Gastrocnemius medialis (tissue), 4 donors: ENCODE data around the gene ACOT4. TPM values are rescaled to one million over a fixed set of nuclear protein-coding genes. Genes with fewer than 3 reads are reported as not detected.
A peak's percentile ranks its signal among the peaks of the same experiment; 100 is the strongest.
"Not testable (repeated sequence)": the region's sequence is repeated elsewhere in the genome, so short reads cannot be mapped to it uniquely, and the experiment has no call there.

ENCODE experiments used
- ATAC-seq, 2 donors: fragments of 150-250 bp; one replicate each; pipeline ENCODE4 v1.9.1; 2016
- DNase-seq, 2 donors: peaks; one replicate each; pipeline ENCODE4 v3.0.0-alpha.2; 2019
- H3K27ac ChIP-seq, 4 donors: fragments of 200-600 bp; sonication (generic); 1 replicate in 1 of 4; 2 replicates in 3 of 4; pipeline ENCODE4 v1.5.1; 2016 to 2018; ENCODE audit warnings: mild to moderate bottlenecking in 2 of 4, moderate library complexity in 1 of 4
- H3K27me3 ChIP-seq, 3 donors: fragments of 200-600 bp; sonication (generic) in 2 of 3; 1 replicate in 1 of 3; 2 replicates in 2 of 3; pipeline versions ENCODE4 v1.5.1 to v1.6.0; 2016 to 2019; ENCODE audit warnings: mild to moderate bottlenecking in 1 of 3, moderate library complexity in 1 of 3
- H3K36me3 ChIP-seq, 2 donors: fragments of 200-600 bp; sonication (generic) in 1 of 2; one replicate each; pipeline ENCODE4 v1.5.1; 2017 to 2018
- H3K4me1 ChIP-seq, 2 donors: fragments of 200-600 bp; sonication (generic) in 1 of 2; one replicate each; pipeline ENCODE4 v1.5.1; 2016 to 2017; ENCODE audit warnings: mild to moderate bottlenecking in 2 of 2
- H3K4me3 ChIP-seq, 4 donors: fragments of 200-600 bp; sonication (generic) in 3 of 4; 1 replicate in 1 of 4; 2 replicates in 3 of 4; pipeline ENCODE4 v1.5.1; 2016 to 2019; ENCODE audit warnings: mild to moderate bottlenecking in 2 of 4
- H3K9me3 ChIP-seq, 3 donors: fragments of 200-600 bp; sonication (generic) in 2 of 3; 1 replicate in 1 of 3; 2 replicates in 2 of 3; pipeline ENCODE4 v1.5.1; 2016 to 2019
- CTCF ChIP-seq, 5 experiments: fragments of 450-650 bp in 3 of 5; fragments of 200-600 bp in 2 of 5; sonication (generic) in 2 of 5; IDR thresholded peaks in 4 of 5; conservative IDR thresholded peaks in 1 of 5; 1 replicate in 4 of 5; 2 replicates in 1 of 5; pipeline ENCODE4 v1.5.1; 2016 to 2019; ENCODE audit warnings: antibody characterized with exemption in 5 of 5, mild to moderate bottlenecking in 3 of 5, moderate library complexity in 3 of 5
- POLR2A ChIP-seq, 2 donors: fragments of 450-650 bp; IDR thresholded peaks; one replicate each; pipeline ENCODE4 v1.6.1; 2017; ENCODE audit warnings: antibody characterized with exemption in 2 of 2, mild to moderate bottlenecking in 2 of 2, moderate library complexity in 2 of 2
- in situ Hi-C, 4 donors: fragments of 200-750 bp; cut with MboI; loops; one replicate each; pipeline versions ENCODE4 v1.15.0 to v1.8.0; 2017; ENCODE audit warnings: low sequenced_read_pairs in 4 of 4
- intact Hi-C: fragments of 100-400 bp; cut with DNase I; formaldehyde crosslinking; loops from one replicate; pipeline ENCODE4 v1.15.1; 2023; ENCODE audit warnings: low total_unique reads
- total RNA-seq, 4 donors: library from RNA; depleted of rRNA; stranded (reverse); fragments of >200 nt; gene quantifications; one replicate each; pipeline versions ENCODE4 v1.1.0 to v1.2.3, GENCODE V29; 2016

The ACOT4 gene
- total RNA-seq, 4 donors from 2014 or later = 0.40 to 1.2 (median 0.75) TPM

- not testable (repeated sequence) for H3K9me3 ChIP-seq, H3K27me3 ChIP-seq, H3K36me3 ChIP-seq
- peak within 1 kb of the TSS; percentile 56 to 81 (median 72) for H3K4me3 ChIP-seq
- peak; percentile 86 to 93 for ATAC-seq
- in situ Hi-C loops = loop anchor here in 1 of 4 donors (10.0 kb wide), 1 partner anchor 65 kb away; no protein-coding TSS in a partner anchor
- H3K27ac ChIP-seq = peak within 1 kb of the TSS; percentile 88 to 98 (median 94)
- TF ChIP-seq POLR2A (IDR thresholded peaks at IDR 0.05) (peak in 1 of 2 donors; percentile 68), CTCF (IDR thresholded peaks at IDR 0.05 in 4 of 5, conservative IDR thresholded peaks at IDR 0.05 in 1 of 5) (peak in 3 of 5 experiments; percentile 10 to 25 (median 15))
- peak; percentile 66 to 94 for DNase-seq
- peaks cover 9 to 28% of the 10 kb centered on the region in 2 donors for H3K4me1 ChIP-seq
- intact Hi-C loops = loop anchor here (2.0 to 5.0 kb wide), 4 partner anchors 42 to 153 kb away; partner anchors contain the start of gene DNAL1
Observed at GRCh38 chr14:73569185-73569958, 22.3 kb upstream of the ACOT4 start, which contains the start of gene ACOT2. ACOT2 (plus strand) TSS chr14:73569213; CDS start chr14:73569241, 28 bp downstream.

- peak overlapping the region in 2 of 4 donors; percentile 71 to 81 for H3K4me3 ChIP-seq
- peaks cover 9 to 28% of the 10 kb centered on the region in 2 donors for H3K4me1 ChIP-seq
- peak; percentile 38 to 67 (median 54) for TF ChIP-seq CTCF (IDR thresholded peaks at IDR 0.05 in 4 of 5, conservative IDR thresholded peaks at IDR 0.05 in 1 of 5)
- in situ Hi-C loops (loop anchor here in 2 of 4 donors (10.0 kb wide), 2 partner anchors 46 to 66 kb away; no protein-coding TSS in a partner anchor), intact Hi-C loops (loop anchor here (2.0 to 5.0 kb wide), 2 partner anchors 34 to 62 kb away; partner anchors contain the start of gene ACOT1)
- H3K27ac ChIP-seq = peak overlapping the region in 3 of 4 donors; percentile 91 to 98 (median 97)
- DNase-seq (peak in 1 of 2 donors; percentile 71), ATAC-seq (peak; percentile 41 to 57)
- H3K9me3 ChIP-seq, H3K27me3 ChIP-seq, H3K36me3 ChIP-seq: not testable (repeated sequence)
Observed at GRCh38 chr14:73570913-73571312, 20.8 kb upstream of the ACOT4 start.

- in situ Hi-C loops (loop anchor here in 2 of 4 donors (10.0 kb wide), 2 partner anchors 48 to 68 kb away; no protein-coding TSS in a partner anchor), intact Hi-C loops (loop anchor here (5.0 kb wide), 1 partner anchor 36 kb away; the partner anchor contains the start of gene ACOT1)
- not testable (repeated sequence) for H3K9me3 ChIP-seq, H3K36me3 ChIP-seq, H3K4me3 ChIP-seq, DNase-seq, ATAC-seq, H3K27me3 ChIP-seq
- peaks cover 6 to 25% of the 10 kb centered on the region in 2 donors for H3K4me1 ChIP-seq
- peak overlapping the region in 1 of 4 donors; percentile 61 for H3K27ac ChIP-seq
Observed at GRCh38 chr14:73573034-73573433, 18.6 kb upstream of the ACOT4 start.

GRCh38 chr14:73573740-73574139, 17.9 kb upstream of the ACOT4 start:
- intact Hi-C loops = loop anchor here (5.0 kb wide), 1 partner anchor 36 kb away; the partner anchor contains the start of gene ACOT1
- in situ Hi-C loops = loop anchor here in 2 of 4 donors (10.0 kb wide), 2 partner anchors 49 to 69 kb away; no protein-coding TSS in a partner anchor
- ATAC-seq = not testable (repeated sequence)

GRCh38 chr14:73574251-73574650, 17.4 kb upstream of the ACOT4 start:
- H3K27me3 ChIP-seq, DNase-seq, H3K4me3 ChIP-seq, ATAC-seq, H3K36me3 ChIP-seq, H3K9me3 ChIP-seq, H3K27ac ChIP-seq: not testable (repeated sequence)
- intact Hi-C loops (loop anchor here (5.0 kb wide), 1 partner anchor 37 kb away; the partner anchor contains the start of gene ACOT1), in situ Hi-C loops (loop anchor here in 2 of 4 donors (10.0 kb wide), 2 partner anchors 49 to 69 kb away; no protein-coding TSS in a partner anchor)
- H3K4me1 ChIP-seq = peaks cover 0 to 20% of the 10 kb centered on the region in 2 donors

More at GRCh38 chr14:73573740-73574139, 17.9 kb upstream of the ACOT4 start:
- H3K27ac ChIP-seq = peak overlapping the region in 1 of 4 donors; percentile 61
- DNase-seq, H3K27me3 ChIP-seq, H3K36me3 ChIP-seq, H3K4me3 ChIP-seq, H3K9me3 ChIP-seq: not testable (repeated sequence)
- H3K4me1 ChIP-seq = peaks cover 0 to 21% of the 10 kb centered on the region in 2 donors
